Neural crest cell (in vitro differentiated cells): ENCODE results near the gene PIGS. TPM values are rescaled to one million over a fixed set of nuclear protein-coding genes. Genes with fewer than 3 reads are reported as not detected.
A peak's percentile ranks its signal among the peaks of the same experiment; 100 is the strongest.
"Not testable (repeated sequence)": the region's sequence is repeated elsewhere in the genome, so short reads cannot be mapped to it uniquely, and the experiment has no call there.

Experiments
- DNase-seq: peaks from one replicate; pipeline ENCODE4 v3.0.0; 2021; ENCODE audit warnings: low read depth, mixed read lengths, low spot score
- H3K27ac Mint-ChIP-seq: one replicate; pipeline ENCODE4 v1.8.0; 2021; ENCODE audit warnings: mild to moderate bottlenecking, mixed read lengths; ENCODE audit not compliant: unreplicated experiment
- H3K27me3 Mint-ChIP-seq: 2 replicates; pipeline ENCODE4 v1.8.0; 2021; ENCODE audit warnings: low read depth, mild to moderate bottlenecking, mixed read lengths
- H3K36me3 Mint-ChIP-seq: 2 replicates; pipeline ENCODE4 v1.8.0; 2021; ENCODE audit warnings: low read depth, mild to moderate bottlenecking, mixed read lengths
- H3K4me1 Mint-ChIP-seq: 2 replicates; pipeline ENCODE4 v1.8.0; 2021; ENCODE audit warnings: mixed read lengths
- H3K4me3 Mint-ChIP-seq: one replicate; pipeline ENCODE4 v1.8.0; 2021; ENCODE audit warnings: mild to moderate bottlenecking, mixed read lengths
- H3K9me3 Mint-ChIP-seq: 2 replicates; pipeline ENCODE4 v1.8.0; 2021; ENCODE audit warnings: mixed read lengths
- total RNA-seq: library from RNA; stranded (reverse); gene quantifications from 2 replicates; pipeline ENCODE4 v1.2.1, GENCODE V29; 2021
- TF ChIP-seq, protein P1 (sequence below): fragments of 200-600 bp; sonication (generic); conservative IDR thresholded peaks from 2 replicates; pipeline ENCODE4 v1.5.0; 2021; ENCODE audit warnings: antibody characterized with exemption, mild to moderate bottlenecking

The PIGS gene
- total RNA-seq, 1 donor from 2014 or later: 63.5 TPM

- no peak for DNase-seq
- H3K36me3 Mint-ChIP-seq: peaks cover 22% of the 10 kb centered on the region
- H3K27me3 Mint-ChIP-seq: no peaks in the 10 kb centered on the region
- no peaks in the 10 kb centered on the region for H3K9me3 Mint-ChIP-seq
- TF ChIP-seq, protein P1, sequence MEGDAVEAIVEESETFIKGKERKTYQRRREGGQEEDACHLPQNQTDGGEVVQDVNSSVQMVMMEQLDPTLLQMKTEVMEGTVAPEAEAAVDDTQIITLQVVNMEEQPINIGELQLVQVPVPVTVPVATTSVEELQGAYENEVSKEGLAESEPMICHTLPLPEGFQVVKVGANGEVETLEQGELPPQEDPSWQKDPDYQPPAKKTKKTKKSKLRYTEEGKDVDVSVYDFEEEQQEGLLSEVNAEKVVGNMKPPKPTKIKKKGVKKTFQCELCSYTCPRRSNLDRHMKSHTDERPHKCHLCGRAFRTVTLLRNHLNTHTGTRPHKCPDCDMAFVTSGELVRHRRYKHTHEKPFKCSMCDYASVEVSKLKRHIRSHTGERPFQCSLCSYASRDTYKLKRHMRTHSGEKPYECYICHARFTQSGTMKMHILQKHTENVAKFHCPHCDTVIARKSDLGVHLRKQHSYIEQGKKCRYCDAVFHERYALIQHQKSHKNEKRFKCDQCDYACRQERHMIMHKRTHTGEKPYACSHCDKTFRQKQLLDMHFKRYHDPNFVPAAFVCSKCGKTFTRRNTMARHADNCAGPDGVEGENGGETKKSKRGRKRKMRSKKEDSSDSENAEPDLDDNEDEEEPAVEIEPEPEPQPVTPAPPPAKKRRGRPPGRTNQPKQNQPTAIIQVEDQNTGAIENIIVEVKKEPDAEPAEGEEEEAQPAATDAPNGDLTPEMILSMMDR: no peak
- H3K4me3 Mint-ChIP-seq: peak within 1 kb of the TSS; percentile 21
- no peak within 1 kb of the TSS for H3K27ac Mint-ChIP-seq
- peaks cover 5% of the 10 kb centered on the region for H3K4me1 Mint-ChIP-seq
Observed at GRCh38 chr17:28613931-28614381, 42.6 kb upstream of the PIGS start, which contains the start of gene RSKR. RSKR (minus strand) TSS chr17:28614185; CDS start chr17:28614161, 24 bp downstream.

GRCh38 chr17:28612936-28613872 is 41.9 kb upstream of the PIGS start:
- TF ChIP-seq, protein P1: peak; percentile 74
- Mint-ChIP-seq H3K36me3 (peaks cover 18% of the 10 kb centered on the region), H3K4me1 (peaks cover 5% of the 10 kb centered on the region), H3K27ac (no peak overlapping the region), H3K27me3 (no peaks in the 10 kb centered on the region), H3K9me3 (no peaks in the 10 kb centered on the region), H3K4me3 (peak overlapping the region; percentile 21)
- DNase-seq: peak; percentile 36

- DNase-seq: no peak
- H3K9me3 Mint-ChIP-seq: no peaks in the 10 kb centered on the region
- no peak overlapping the region for H3K27ac Mint-ChIP-seq
- peaks cover 5% of the 10 kb centered on the region for H3K4me1 Mint-ChIP-seq
- no peak overlapping the region for H3K4me3 Mint-ChIP-seq
- H3K36me3 Mint-ChIP-seq: peaks cover 18% of the 10 kb centered on the region
- no peaks in the 10 kb centered on the region for H3K27me3 Mint-ChIP-seq
- TF ChIP-seq, protein P1: no peak
Observed at GRCh38 chr17:28612531-28612930, 41.2 kb upstream of the PIGS start.

- no peak for DNase-seq
- peaks cover 14% of the 10 kb centered on the region for H3K36me3 Mint-ChIP-seq
- H3K4me3 Mint-ChIP-seq: no peak overlapping the region
- peaks cover 5% of the 10 kb centered on the region for H3K4me1 Mint-ChIP-seq
- TF ChIP-seq, protein P1: no peak
- H3K27me3 Mint-ChIP-seq: no peaks in the 10 kb centered on the region
- H3K27ac Mint-ChIP-seq: peak overlapping the region; percentile 74
- no peaks in the 10 kb centered on the region for H3K9me3 Mint-ChIP-seq
Observed at GRCh38 chr17:28610376-28610775, 39.1 kb upstream of the PIGS start.

DNA sequence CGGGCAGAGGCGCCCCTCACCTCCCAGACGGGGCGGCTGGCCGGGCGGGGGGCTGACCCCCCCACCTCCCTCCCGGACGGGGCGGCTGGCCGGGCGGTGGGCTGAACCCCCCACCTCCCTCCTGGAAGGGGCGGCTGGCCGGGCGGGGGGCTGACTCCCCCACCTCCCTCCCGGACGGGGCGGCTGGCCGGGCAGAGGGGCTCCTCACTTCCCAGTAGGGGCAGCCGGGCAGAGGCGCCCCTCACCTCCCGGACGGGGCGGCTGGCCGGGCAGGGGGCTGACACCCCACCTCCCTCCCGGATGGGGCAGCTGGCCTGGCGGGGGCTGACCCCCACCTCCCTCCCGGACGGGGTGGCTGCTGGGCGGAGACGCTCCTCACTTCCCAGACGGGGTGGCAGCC is 32.7 kb upstream of the PIGS start:
- H3K9me3 Mint-ChIP-seq, H3K27me3 Mint-ChIP-seq, H3K4me3 Mint-ChIP-seq, H3K27ac Mint-ChIP-seq, DNase-seq, H3K36me3 Mint-ChIP-seq: not testable (repeated sequence)
- H3K4me1 Mint-ChIP-seq: peaks cover 14% of the 10 kb centered on the region
